B cell (primary cell): ENCODE measurements around the gene HILPDA. TPM values are rescaled to one million over a fixed set of nuclear protein-coding genes. Genes with fewer than 3 reads are reported as not detected.
"Not testable (repeated sequence)": the region's sequence is repeated elsewhere in the genome, so short reads cannot be mapped to it uniquely, and the experiment has no call there.

ENCODE experiments used
- ATAC-seq: fragments of 200-7000 bp; cut with Tn5 transposase; one replicate; pipeline ENCODE4 v1.10.0; 2021; ENCODE audit warnings: low read depth, mild to moderate bottlenecking, moderate number of reproducible peaks, moderate library complexity
- CTCF ChIA-PET: fragments of 350-600 bp; sonication (Branson Sonifier 250); formaldehyde crosslinking; loops from one replicate; lab custom pipeline; 2021; ENCODE audit warnings: antibody characterized with exemption, inconsistent platforms; lab: Charles Lee
- POLR2A ChIA-PET: fragments of 350-600 bp; sonication (Branson Sonifier 250); formaldehyde crosslinking; loops from one replicate; lab custom pipeline; 2021; ENCODE audit warnings: antibody characterized with exemption; lab: Charles Lee
- DNase-seq: peaks from one replicate; pipeline ENCODE4 v3.0.0; 2013
- H2AFZ ChIP-seq: 2 replicates; pipeline ENCODE4 v1.6.1; 2012; ENCODE audit warnings: mild to moderate bottlenecking, low read depth, low read length; ENCODE audit not compliant: insufficient read depth, poor library complexity, severe bottlenecking
- H3K27ac ChIP-seq, 2 donors: 1 replicate in 1 of 2; 2 replicates in 1 of 2; pipeline ENCODE4 v1.5.1; 2012 to 2013; ENCODE audit warnings: low read length in 2 of 2, mild to moderate bottlenecking in 2 of 2, moderate library complexity in 1 of 2
- H3K27me3 ChIP-seq, 4 experiments: fragments of 200-600 bp in 1 of 4; sonication (generic) in 1 of 4; replicated peaks in 1 of 4; 1 replicate in 2 of 4; 2 replicates in 2 of 4; pipeline versions ENCODE4 v1.6.1 to v1.7.0; 2013 to 2016; ENCODE audit warnings: low read length in 3 of 4, mild to moderate bottlenecking in 2 of 4, mixed read lengths in 1 of 4, moderate library complexity in 1 of 4; ENCODE audit not compliant: insufficient read depth in 4 of 4, control insufficient read depth in 3 of 4; ENCODE audit errors: control extremely low read depth in 1 of 4
- H3K36me3 ChIP-seq, 2 experiments: replicated peaks in 1 of 2; 1 replicate in 1 of 2; 2 replicates in 1 of 2; pipeline versions ENCODE4 v1.6.1 to v1.7.1; 2013; ENCODE audit warnings: low read length in 1 of 2; ENCODE audit not compliant: insufficient read depth in 2 of 2, control insufficient read depth in 1 of 2; ENCODE audit errors: control extremely low read depth in 1 of 2, extremely low read depth in 1 of 2
- H3K4me1 ChIP-seq, 2 donors: fragments of 200-600 bp in 1 of 2; sonication (generic) in 1 of 2; 1 replicate in 1 of 2; 2 replicates in 1 of 2; pipeline versions ENCODE4 v1.5.1 to v1.6.1; 2013 to 2017; ENCODE audit warnings: low read length in 2 of 2; ENCODE audit not compliant: control insufficient read depth in 2 of 2, insufficient read depth in 2 of 2
- H3K4me2 ChIP-seq: replicated peaks from 2 replicates; pipeline ENCODE3; 2012; ENCODE audit warnings: mild to moderate bottlenecking, low read depth, low read length; ENCODE audit not compliant: poor library complexity, severe bottlenecking
- H3K4me3 ChIP-seq, 5 experiments: fragments of 200-600 bp in 1 of 5; sonication (generic) in 1 of 5; 1 replicate in 3 of 5; 2 replicates in 2 of 5; pipeline versions ENCODE4 v1.5.1 to v1.7.0; 2011 to 2016; ENCODE audit warnings: low read length in 4 of 5, mild to moderate bottlenecking in 4 of 5, low read depth in 2 of 5, control low read depth in 1 of 5, moderate library complexity in 1 of 5; ENCODE audit not compliant: insufficient read depth in 1 of 5; ENCODE audit errors: control extremely low read depth in 1 of 5, extremely low read depth in 1 of 5
- H3K79me2 ChIP-seq: fragments of 200-600 bp; sonication (generic); one replicate; pipeline ENCODE4 v1.6.0; 2016; ENCODE audit warnings: low read length; ENCODE audit not compliant: control insufficient read depth, insufficient read depth
- H3K9ac ChIP-seq: fragments of 200-600 bp; sonication (generic); 2 replicates; pipeline ENCODE4 v1.6.1; 2017; ENCODE audit warnings: mild to moderate bottlenecking, low read length, moderate library complexity
- H3K9me3 ChIP-seq, 3 donors: one replicate each; pipeline versions ENCODE4 v1.6.1 to v1.7.1; 2013; ENCODE audit warnings: low read length in 2 of 3; ENCODE audit not compliant: control insufficient read depth in 2 of 3, insufficient read depth in 1 of 3; ENCODE audit errors: control extremely low read depth in 1 of 3
- H4K20me1 ChIP-seq: 2 replicates; pipeline ENCODE4 v1.6.0; 2012; ENCODE audit warnings: mild to moderate bottlenecking, low read length; ENCODE audit not compliant: insufficient read depth, control insufficient read depth, poor library complexity, severe bottlenecking
- H3K27ac Mint-ChIP-seq: one replicate; pipeline ENCODE4 v1.8.0; 2021; ENCODE audit warnings: mixed read lengths
- H3K27me3 Mint-ChIP-seq: one replicate; pipeline ENCODE4 v1.8.0; 2021; ENCODE audit warnings: mixed read lengths
- H3K4me1 Mint-ChIP-seq: one replicate; pipeline ENCODE4 v1.8.0; 2021; ENCODE audit warnings: mixed read lengths
- H3K4me3 Mint-ChIP-seq: one replicate; pipeline ENCODE4 v1.8.0; 2021; ENCODE audit warnings: mixed read lengths
- H3K9me3 Mint-ChIP-seq: one replicate; pipeline ENCODE4 v1.8.0; 2022; ENCODE audit warnings: mixed read lengths; ENCODE audit not compliant: insufficient read depth
- CTCF ChIP-seq: fragments of 200-600 bp; IDR thresholded peaks from one replicate; pipeline ENCODE4 v1.8.0; 2022; ENCODE audit warnings: antibody characterized with exemption, mild to moderate bottlenecking
- WGBS: methylation state at CpG from one replicate; pipeline ENCODE4 v1.1.5; 2013; ENCODE audit warnings: missing lambda C conversion rate; ENCODE audit not compliant: insufficient coverage; 5-methylcytosine and 5-hydroxymethylcytosine counted together
- intact Hi-C: fragments of 100-400 bp; cut with micrococcal nuclease; formaldehyde crosslinking; loops from one replicate; pipeline ENCODE4 v1.10.0; 2022
- polyA plus RNA-seq: library from polyadenylated mRNA; depleted of rRNA; stranded (reverse); fragments of >200 nt; gene quantifications from 2 replicates; pipeline ENCODE4 v1.2.3, GENCODE V29; 2012
- total RNA-seq, 2 donors: library from RNA; stranded (reverse); fragments of 120-200 nt in 1 of 2; gene quantifications; 1 replicate in 1 of 2; 2 replicates in 1 of 2; pipeline versions ENCODE4 v1.2.3 to v1.2.4, GENCODE V29; 2013 to 2022

HILPDA gene
- total and polyA plus RNA-seq, 2 donors (not counting 1 experiment from before 2014, with no cell fraction given), result 6.5 to 10.1 TPM

- H3K27ac ChIP-seq, H4K20me1 ChIP-seq, H3K4me3 Mint-ChIP-seq, H3K4me1 ChIP-seq, H3K4me1 Mint-ChIP-seq, H2AFZ ChIP-seq, H3K9me3 ChIP-seq, ATAC-seq, H3K9ac ChIP-seq, H3K27me3 Mint-ChIP-seq, CTCF ChIA-PET, H3K79me2 ChIP-seq, POLR2A ChIA-PET, DNase-seq, H3K4me2 ChIP-seq, intact Hi-C loops, H3K9me3 Mint-ChIP-seq, H3K27ac Mint-ChIP-seq, H3K36me3 ChIP-seq, H3K4me3 ChIP-seq, H3K27me3 ChIP-seq: not testable (repeated sequence)
Observed at GRCh38 chr7:128466871-128467270, 11.2 kb downstream of the HILPDA start.

GRCh38 chr7:128476402-128477335, 21.0 kb downstream of the HILPDA start, which contains the start of gene METTL2B:
Gene METTL2B (plus strand): TSS chr7:128476748. CDS start chr7:128476766, 18 bp downstream.
- H3K27me3 Mint-ChIP-seq, H4K20me1 ChIP-seq, POLR2A ChIA-PET, H3K27me3 ChIP-seq, H3K9me3 ChIP-seq, H3K9me3 Mint-ChIP-seq: not testable (repeated sequence)
- peaks cover 8 to 11% of the 10 kb centered on the region in 2 donors for H3K4me1 ChIP-seq
- peak within 1 kb of the TSS; percentile 78 for H3K9ac ChIP-seq
- peak; percentile 91 for DNase-seq
- intact Hi-C loops, result loop anchor here (1.0 to 5.0 kb wide), 4 partner anchors 49 to 261 kb away; partner anchors contain the start of genes CALU and RBM28
- CTCF ChIA-PET, result interaction anchor here (1.1 to 4.4 kb wide), 4 partner anchors 17 to 407 kb away, joined by 3 to 29 read pairs (median 12); no protein-coding TSS in a partner anchor
- peak; percentile 52 for TF ChIP-seq CTCF
- Mint-ChIP-seq H3K4me3 (peak within 1 kb of the TSS; percentile 99), H3K27ac (peak within 1 kb of the TSS; percentile 95), H3K4me1 (peaks cover 23% of the 10 kb centered on the region)
- peaks cover 17% of the 10 kb centered on the region for H3K79me2 ChIP-seq
- peak within 1 kb of the TSS; percentile 76 to 82 for H3K27ac ChIP-seq
- peak within 1 kb of the TSS; percentile 77 for H2AFZ ChIP-seq
- ATAC-seq, result peak; percentile 94
- H3K4me3 ChIP-seq, result peak within 1 kb of the TSS; percentile 38 to 76 (median 72)
- peak within 1 kb of the TSS; percentile 60 for H3K4me2 ChIP-seq
- 2% methylated on average over 59 of the region's 62 CpGs for WGBS
- peaks cover 0 to 18% of the 10 kb centered on the region in 2 experiments for H3K36me3 ChIP-seq

GRCh38 chr7:128477336-128477690, 21.6 kb downstream of the HILPDA start:
- H3K79me2 ChIP-seq, result peaks cover 17% of the 10 kb centered on the region
- DNase-seq, H3K27me3 ChIP-seq, POLR2A ChIA-PET, H3K9me3 Mint-ChIP-seq, H3K9me3 ChIP-seq, H3K27me3 Mint-ChIP-seq, ATAC-seq, H4K20me1 ChIP-seq: not testable (repeated sequence)
- H3K4me3 Mint-ChIP-seq, result peak overlapping the region; percentile 99
- H3K4me2 ChIP-seq, result peak overlapping the region; percentile 60
- 0% methylated on average over 1 of the region's 4 CpGs for WGBS
- H3K27ac ChIP-seq, result peak overlapping the region; percentile 76 to 82
- H3K4me1 Mint-ChIP-seq, result peaks cover 23% of the 10 kb centered on the region
- H3K4me3 ChIP-seq, result peak overlapping the region; percentile 38 to 76 (median 72)
- H3K4me1 ChIP-seq, result peaks cover 8 to 11% of the 10 kb centered on the region in 2 donors
- intact Hi-C loops, result loop anchor here (2.0 to 5.0 kb wide), 3 partner anchors 53 to 260 kb away; partner anchors contain the start of genes CALU and RBM28
- H3K27ac Mint-ChIP-seq, result peak overlapping the region; percentile 95
- peaks cover 0 to 21% of the 10 kb centered on the region in 2 experiments for H3K36me3 ChIP-seq
- CTCF ChIA-PET, result interaction anchor here (1.1 to 4.4 kb wide), 3 partner anchors 18 to 55 kb away, joined by 3 to 29 read pairs (median 7); no protein-coding TSS in a partner anchor
- H3K9ac ChIP-seq, result peak overlapping the region; percentile 78
- H2AFZ ChIP-seq, result peak overlapping the region; percentile 77
